Ovary (tissue), 3 donors: ENCODE measurements around the gene OPCML.

Source experiments
- CTCF ChIP-seq, 3 donors: fragments of 450-650 bp in 2 of 3; fragments of 200-600 bp in 1 of 3; IDR thresholded peaks; one replicate each; pipeline versions ENCODE4 v1.5.1 to v1.8.0; 2016 to 2022; ENCODE audit warnings: antibody characterized with exemption in 3 of 3, mild to moderate bottlenecking in 1 of 3
- EP300 ChIP-seq: sonication (generic); formaldehyde crosslinking; IDR thresholded peaks from one replicate; pipeline ENCODE4 v1.6.1; 2017; ENCODE audit warnings: antibody characterized with exemption
- donor health status: DM: no; HTN: no; CAD: no.

GRCh38 chr11:133285359-133285758 lies 246.9 kb downstream of the OPCML start:
- TF ChIP-seq CTCF (IDR thresholded peaks at IDR 0.05) = no peak
- TF ChIP-seq EP300 = no peak
